Effector memory CD8-positive, alpha-beta T cell (primary cell): ENCODE data around the gene ATF4.
A peak's percentile ranks its signal among the peaks of the same experiment; 100 is the strongest.
"Not testable (repeated sequence)": the region's sequence is repeated elsewhere in the genome, so short reads cannot be mapped to it uniquely, and the experiment has no call there.

Source experiments
- ATAC-seq: fragments of 150-1000 bp; cut with Tn5 transposase; replicated peaks from 2 replicates; pipeline ENCODE4 v1.10.0; 2021; ENCODE audit warnings: mild to moderate bottlenecking, moderate library complexity
- DNase-seq, 3 experiments: peaks; one replicate each; pipeline ENCODE4 v3.0.0; 2021
- H3K27ac Mint-ChIP-seq, 2 donors: one replicate each; pipeline ENCODE4 v1.8.0; 2022; ENCODE audit warnings: mild to moderate bottlenecking in 2 of 2, mixed read lengths in 2 of 2, moderate library complexity in 2 of 2
- H3K27me3 Mint-ChIP-seq, 2 donors: one replicate each; pipeline ENCODE4 v1.8.0; 2022; ENCODE audit warnings: mixed read lengths in 2 of 2
- H3K36me3 Mint-ChIP-seq: one replicate; pipeline ENCODE4 v1.8.0; 2022; ENCODE audit warnings: mild to moderate bottlenecking, moderate library complexity, mixed read lengths; ENCODE audit not compliant: insufficient read depth
- H3K4me1 Mint-ChIP-seq, 2 donors: one replicate each; pipeline ENCODE4 v1.8.0; 2022; ENCODE audit warnings: low read depth in 2 of 2, mixed read lengths in 2 of 2
- H3K4me3 Mint-ChIP-seq, 2 donors: one replicate each; pipeline ENCODE4 v1.8.0; 2022; ENCODE audit warnings: mild to moderate bottlenecking in 2 of 2, mixed read lengths in 2 of 2, moderate library complexity in 2 of 2
- H3K9me3 Mint-ChIP-seq, 2 donors: one replicate each; pipeline ENCODE4 v1.8.0; 2022; ENCODE audit warnings: mixed read lengths in 2 of 2

ATF4 gene

GRCh38 chr22:39510529-39511149, 9.7 kb upstream of the ATF4 start:
- ATAC-seq (no peak), DNase-seq (no peak)
- Mint-ChIP-seq H3K27ac (no peak overlapping the region), H3K9me3 (no peaks in the 10 kb centered on the region), H3K36me3 (peaks cover 61% of the 10 kb centered on the region), H3K4me3 (no peak overlapping the region), H3K4me1 (peaks cover 20 to 27% of the 10 kb centered on the region in 2 donors), H3K27me3 (no peaks in the 10 kb centered on the region)

GRCh38 chr22:39511226-39511625, 9.1 kb upstream of the ATF4 start:
- no peak overlapping the region for H3K4me3 Mint-ChIP-seq
- ATAC-seq (no peak), DNase-seq (no peak)
- H3K27me3 Mint-ChIP-seq, result no peaks in the 10 kb centered on the region
- H3K36me3 Mint-ChIP-seq, result peaks cover 61% of the 10 kb centered on the region
- no peak overlapping the region for H3K27ac Mint-ChIP-seq
- peaks cover 19 to 27% of the 10 kb centered on the region in 2 donors for H3K4me1 Mint-ChIP-seq
- no peaks in the 10 kb centered on the region for H3K9me3 Mint-ChIP-seq

GRCh38 chr22:39512026-39512425, 8.3 kb upstream of the ATF4 start:
- H3K27me3 Mint-ChIP-seq, result no peaks in the 10 kb centered on the region
- H3K4me1 Mint-ChIP-seq, result peaks cover 17 to 20% of the 10 kb centered on the region in 2 donors
- no peaks in the 10 kb centered on the region for H3K9me3 Mint-ChIP-seq
- H3K36me3 Mint-ChIP-seq, result peaks cover 57% of the 10 kb centered on the region
- H3K4me3 Mint-ChIP-seq, result no peak overlapping the region
- ATAC-seq (no peak), DNase-seq (no peak)
- no peak overlapping the region for H3K27ac Mint-ChIP-seq

- Mint-ChIP-seq H3K27ac (no peak overlapping the region), H3K27me3 (no peaks in the 10 kb centered on the region), H3K4me3 (no peak overlapping the region), H3K4me1 (peaks cover 11 to 12% of the 10 kb centered on the region in 2 donors), H3K36me3 (peaks cover 54% of the 10 kb centered on the region), H3K9me3 (no peaks in the 10 kb centered on the region)
- no peak for DNase-seq
- ATAC-seq, result no peak
Observed at GRCh38 chr22:39513791-39514190, 6.6 kb upstream of the ATF4 start.

- peak in 2 of 3 experiments; percentile 40 to 53 for DNase-seq
- peaks cover 8 to 12% of the 10 kb centered on the region in 2 donors for H3K4me1 Mint-ChIP-seq
- H3K9me3 Mint-ChIP-seq, result no peaks in the 10 kb centered on the region
- no peak for ATAC-seq
- no peaks in the 10 kb centered on the region for H3K27me3 Mint-ChIP-seq
- H3K4me3 Mint-ChIP-seq, result no peak overlapping the region
- H3K27ac Mint-ChIP-seq, result no peak overlapping the region
- H3K36me3 Mint-ChIP-seq, result peaks cover 58% of the 10 kb centered on the region
Observed at GRCh38 chr22:39514373-39514973, 5.9 kb upstream of the ATF4 start.

GRCh38 chr22:39515266-39516050, 4.9 kb upstream of the ATF4 start:
- Mint-ChIP-seq H3K4me3 (no peak overlapping the region), H3K27ac (no peak overlapping the region), H3K36me3 (peaks cover 63% of the 10 kb centered on the region), H3K27me3 (no peaks in the 10 kb centered on the region), H3K4me1 (peaks cover 9 to 10% of the 10 kb centered on the region in 2 donors), H3K9me3 (no peaks in the 10 kb centered on the region)
- no peak for DNase-seq
- no peak for ATAC-seq

GRCh38 chr22:39517470-39517869, 2.9 kb upstream of the ATF4 start:
- H3K36me3 Mint-ChIP-seq, result peaks cover 68% of the 10 kb centered on the region
- no peaks in the 10 kb centered on the region for H3K9me3 Mint-ChIP-seq
- ATAC-seq (no peak), DNase-seq (no peak)
- no peaks in the 10 kb centered on the region for H3K27me3 Mint-ChIP-seq
- no peak overlapping the region for H3K27ac Mint-ChIP-seq
- no peak overlapping the region for H3K4me3 Mint-ChIP-seq
- peaks cover 22% of the 10 kb centered on the region in 2 donors for H3K4me1 Mint-ChIP-seq

GRCh38 chr22:39518144-39518786, 2.1 kb upstream of the ATF4 start:
- no peak overlapping the region for H3K27ac Mint-ChIP-seq
- H3K36me3 Mint-ChIP-seq, result peaks cover 68% of the 10 kb centered on the region
- no peak for ATAC-seq
- no peak for DNase-seq
- H3K27me3 Mint-ChIP-seq, result no peaks in the 10 kb centered on the region
- peaks cover 30% of the 10 kb centered on the region in 2 donors for H3K4me1 Mint-ChIP-seq
- H3K4me3 Mint-ChIP-seq, result peak overlapping the region; percentile 20 to 99
- no peaks in the 10 kb centered on the region for H3K9me3 Mint-ChIP-seq

GRCh38 chr22:39518996-39519680, 1.2 kb upstream of the ATF4 start:
- Mint-ChIP-seq H3K36me3 (peaks cover 68% of the 10 kb centered on the region), H3K27me3 (no peaks in the 10 kb centered on the region), H3K27ac (peak overlapping the region; percentile 95 to 99), H3K4me1 (peaks cover 32 to 34% of the 10 kb centered on the region in 2 donors), H3K4me3 (peak overlapping the region; percentile 98 to 99), H3K9me3 (no peaks in the 10 kb centered on the region)
- no peak for ATAC-seq
- DNase-seq, result no peak

- Mint-ChIP-seq H3K36me3 (peaks cover 73% of the 10 kb centered on the region), H3K27me3 (no peaks in the 10 kb centered on the region), H3K9me3 (no peaks in the 10 kb centered on the region), H3K4me3 (peak overlapping the region; percentile 98 to 99), H3K4me1 (peaks cover 31 to 35% of the 10 kb centered on the region in 2 donors), H3K27ac (peak overlapping the region; percentile 95 to 99)
- peak in 1 of 3 experiments; percentile 15 for DNase-seq
- peak; percentile 90 for ATAC-seq
Observed at GRCh38 chr22:39519681-39520225, 609 bp upstream of the ATF4 start.

- DNase-seq, ATAC-seq, H3K9me3 Mint-ChIP-seq, H3K27me3 Mint-ChIP-seq: not testable (repeated sequence)
- peak overlapping the region; percentile 95 to 99 for H3K27ac Mint-ChIP-seq
- H3K4me3 Mint-ChIP-seq, result peak overlapping the region; percentile 98 to 99
- peaks cover 71% of the 10 kb centered on the region for H3K36me3 Mint-ChIP-seq
- peaks cover 43 to 45% of the 10 kb centered on the region in 2 donors for H3K4me1 Mint-ChIP-seq
Observed at GRCh38 chr22:39521106-39521885, 934 bp downstream of the ATF4 start.

GRCh38 chr22:39522091-39522490, 1.7 kb downstream of the ATF4 start:
- Mint-ChIP-seq H3K4me1 (peaks cover 46 to 49% of the 10 kb centered on the region in 2 donors), H3K36me3 (peaks cover 69% of the 10 kb centered on the region), H3K4me3 (peak overlapping the region; percentile 98 to 99), H3K27ac (peak overlapping the region; percentile 95 to 99)
- not testable (repeated sequence) for DNase-seq, ATAC-seq, H3K9me3 Mint-ChIP-seq, H3K27me3 Mint-ChIP-seq
